HG03175 (cell line): Measurements from ENCODE around the gene METTL2A.
"Not testable (repeated sequence)": the region's sequence is repeated elsewhere in the genome, so short reads cannot be mapped to it uniquely, and the experiment has no call there.

Source experiments
- ATAC-seq: cut with Tn5 transposase; IDR thresholded peaks from one replicate; pipeline ENCODE4 v1.9.1; 2021; ENCODE audit warnings: mild to moderate bottlenecking, moderate library complexity; ENCODE audit not compliant: unreplicated experiment

The METTL2A gene

GRCh38 chr17:62423647-62424461 is at the start of gene METTL2A:
METTL2A (plus strand) TSS chr17:62423897; CDS start chr17:62423903, 6 bp downstream.
- peak; percentile 95 for ATAC-seq

DNA sequence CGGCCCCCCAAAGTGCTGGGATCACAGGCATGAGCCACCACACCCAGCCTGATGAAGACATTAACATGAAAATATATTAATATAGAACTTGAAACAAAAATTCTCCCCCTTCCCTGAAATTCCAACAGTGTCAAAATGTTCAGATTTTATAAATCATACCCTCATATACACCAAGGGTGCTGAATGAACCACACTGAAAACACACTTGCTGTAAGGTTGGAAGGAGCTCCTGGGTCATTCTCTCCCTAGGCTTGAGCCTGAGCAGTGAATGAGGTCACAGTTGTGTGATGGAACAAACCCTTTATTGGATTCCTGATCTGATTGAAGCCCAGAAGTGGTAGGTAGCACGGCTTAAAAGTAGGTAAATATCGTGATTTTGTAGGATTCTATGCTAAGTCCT is 43.4 kb upstream of the METTL2A start, which contains the start of gene EFCAB3:
EFCAB3 (plus strand) TSS at position 301 of the 400 bp plus-strand sequence. CDS start 2,427 bp downstream, outside the sequence.
- ATAC-seq = no peak

DNA sequence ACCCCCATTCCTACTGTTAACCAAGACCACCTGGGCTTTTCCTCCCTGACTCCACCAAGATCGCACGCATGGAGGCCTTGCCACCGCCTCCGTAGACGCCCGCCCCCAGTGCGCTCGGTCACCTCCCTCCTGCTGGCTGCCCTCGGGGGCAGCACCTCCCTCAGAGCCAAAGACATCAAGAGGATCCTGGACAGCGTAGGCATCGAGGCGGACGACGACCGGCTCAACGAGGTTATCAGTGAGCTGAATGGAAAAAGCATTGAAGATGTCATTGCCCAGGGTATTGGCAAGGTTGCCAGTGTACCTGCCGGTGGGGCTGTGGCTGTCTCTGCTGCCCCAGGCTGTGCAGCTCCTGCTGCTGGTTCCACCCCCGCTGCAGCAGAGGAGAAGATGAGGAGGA is 42.1 kb upstream of the METTL2A start:
- no peak for ATAC-seq

DNA sequence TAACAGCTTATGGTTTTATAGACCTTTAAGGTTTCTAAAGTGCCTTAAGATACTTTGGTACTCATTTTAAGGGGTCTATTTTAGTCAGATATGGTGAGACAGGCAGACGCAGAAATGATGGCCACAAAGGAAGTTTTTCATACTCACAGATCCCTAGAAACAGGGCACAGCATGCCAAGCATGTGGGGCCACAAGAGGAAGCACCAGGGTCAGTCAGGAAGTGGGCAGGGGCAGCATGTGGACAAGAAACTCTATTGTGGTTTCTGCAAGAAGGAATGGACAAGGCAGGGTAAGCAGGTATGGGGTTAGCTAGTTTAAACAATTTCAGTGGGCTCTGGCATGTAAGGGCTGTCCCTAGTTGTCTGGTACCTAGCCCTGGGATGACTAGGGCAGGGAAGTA is 34.8 kb upstream of the METTL2A start:
- no peak for ATAC-seq

GRCh38 chr17:62392908-62393307 is 30.8 kb upstream of the METTL2A start:
- ATAC-seq = no peak

- no peak for ATAC-seq
Measured at GRCh38 chr17:62398891-62399290, 24.8 kb upstream of the METTL2A start.

DNA sequence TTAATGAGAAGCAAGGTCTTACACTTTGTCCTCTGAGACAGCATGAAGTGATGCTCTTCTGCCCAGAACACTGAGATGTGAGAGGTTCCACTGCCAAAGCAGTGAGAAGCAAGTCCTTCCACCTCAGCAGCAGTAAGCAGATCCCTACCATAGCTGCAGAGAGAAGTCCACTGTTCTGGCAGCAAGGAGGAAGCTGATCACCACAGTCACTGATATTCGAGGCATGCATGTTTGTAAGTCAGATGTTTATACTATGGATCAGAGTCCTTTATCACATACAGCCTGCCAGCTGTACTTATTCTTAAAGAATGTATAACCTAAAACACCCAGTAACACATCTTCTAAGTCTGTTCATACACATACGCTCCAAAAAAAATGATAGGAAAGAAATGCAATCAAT is 18.2 kb upstream of the METTL2A start:
- no peak for ATAC-seq

DNA sequence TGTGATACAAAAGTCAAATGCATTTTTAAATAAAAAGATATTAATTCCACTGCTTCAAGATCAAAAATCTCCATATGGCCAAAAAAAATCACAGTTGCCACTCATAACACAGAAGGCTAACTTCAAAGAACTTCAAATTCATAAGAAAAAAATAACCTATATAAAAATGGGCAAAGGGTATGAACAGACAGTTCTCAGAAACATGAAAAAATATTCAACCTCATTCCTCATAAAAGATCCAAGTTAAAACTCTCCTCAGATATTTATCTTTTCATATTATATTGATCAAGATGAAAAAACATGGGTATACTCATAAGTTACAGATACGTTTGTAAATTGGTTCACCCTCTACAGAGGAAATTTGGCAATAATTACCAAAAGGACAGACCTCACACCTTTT is 10.6 kb upstream of the METTL2A start:
- ATAC-seq = not testable (repeated sequence)

- not testable (repeated sequence) for ATAC-seq
Measured at GRCh38 chr17:62426214-62426613, 2.5 kb downstream of the METTL2A start.

DNA sequence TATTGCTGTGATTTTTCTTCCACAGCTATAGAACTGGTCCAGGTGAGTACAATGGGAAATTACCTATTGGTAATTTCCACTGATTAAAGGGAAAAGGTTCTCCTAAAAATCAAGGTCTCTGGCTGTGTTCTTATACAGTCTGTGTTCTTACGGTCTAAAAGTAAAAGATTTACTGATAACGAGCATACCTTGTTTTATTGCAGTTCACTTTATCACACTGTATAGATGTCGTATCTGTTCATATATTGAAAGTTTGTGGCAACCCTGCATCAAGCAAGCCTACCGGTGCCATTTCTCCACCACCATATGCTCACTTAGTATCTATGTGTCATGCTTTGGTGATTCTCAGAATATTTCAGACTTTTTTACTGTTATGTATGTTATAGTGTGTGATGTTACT is 11.6 kb downstream of the METTL2A start:
- not testable (repeated sequence) for ATAC-seq

DNA sequence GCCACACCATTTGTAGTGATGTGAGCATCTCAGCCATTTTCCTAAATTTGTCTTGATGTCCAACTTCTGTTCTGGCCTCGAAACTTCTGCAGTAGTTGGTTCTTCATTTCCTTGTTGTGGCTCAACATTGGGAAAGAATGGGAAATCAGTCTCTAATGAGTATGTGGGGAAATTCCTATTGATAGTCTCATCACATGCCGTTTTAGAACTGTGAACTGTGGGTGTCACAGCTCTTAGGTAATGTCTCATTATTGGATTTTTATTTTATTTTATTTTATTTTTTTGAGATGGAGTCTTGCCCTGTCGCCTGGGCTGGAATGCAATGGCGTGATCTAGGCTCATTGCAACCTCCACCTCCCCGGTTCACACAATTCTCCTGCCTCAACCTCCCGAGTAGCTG is 17.5 kb downstream of the METTL2A start:
- not testable (repeated sequence) for ATAC-seq

- no peak for ATAC-seq
Measured at GRCh38 chr17:62444063-62444462, 20.4 kb downstream of the METTL2A start.

DNA sequence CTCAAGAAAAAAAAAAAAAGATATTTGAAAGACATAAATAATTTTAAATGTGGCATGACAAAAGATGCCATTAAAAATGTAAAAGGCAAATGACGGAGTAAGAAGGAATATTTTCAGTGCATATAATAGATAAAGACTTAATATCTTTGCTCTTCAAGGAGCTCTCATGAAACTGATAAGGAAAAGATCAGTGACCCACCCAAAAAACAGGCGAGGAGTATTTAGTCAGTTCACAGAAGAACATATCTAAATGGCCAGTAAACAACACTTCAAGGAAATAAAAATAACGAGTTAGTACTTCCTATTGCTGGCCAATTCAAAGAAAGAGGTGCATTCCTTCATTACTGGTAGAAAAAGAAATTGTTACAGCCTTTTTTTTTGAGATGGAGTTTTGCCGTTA is 22.1 kb downstream of the METTL2A start:
- ATAC-seq = not testable (repeated sequence)

GRCh38 chr17:62452195-62452594 is 28.5 kb downstream of the METTL2A start:
- ATAC-seq = peak; percentile 30

- not testable (repeated sequence) for ATAC-seq
Measured at GRCh38 chr17:62453041-62453440, 29.3 kb downstream of the METTL2A start.

GRCh38 chr17:62453656-62454055 is 30.0 kb downstream of the METTL2A start:
- ATAC-seq = not testable (repeated sequence)

GRCh38 chr17:62454111-62454510 is 30.4 kb downstream of the METTL2A start:
- ATAC-seq = peak; percentile 41

- no peak for ATAC-seq
Measured at GRCh38 chr17:62456016-62456415, 32.3 kb downstream of the METTL2A start.

GRCh38 chr17:62458483-62458882 is 34.8 kb downstream of the METTL2A start:
- ATAC-seq = peak; percentile 32

- ATAC-seq = not testable (repeated sequence)
Measured at GRCh38 chr17:62464422-62464821, 40.7 kb downstream of the METTL2A start.

DNA sequence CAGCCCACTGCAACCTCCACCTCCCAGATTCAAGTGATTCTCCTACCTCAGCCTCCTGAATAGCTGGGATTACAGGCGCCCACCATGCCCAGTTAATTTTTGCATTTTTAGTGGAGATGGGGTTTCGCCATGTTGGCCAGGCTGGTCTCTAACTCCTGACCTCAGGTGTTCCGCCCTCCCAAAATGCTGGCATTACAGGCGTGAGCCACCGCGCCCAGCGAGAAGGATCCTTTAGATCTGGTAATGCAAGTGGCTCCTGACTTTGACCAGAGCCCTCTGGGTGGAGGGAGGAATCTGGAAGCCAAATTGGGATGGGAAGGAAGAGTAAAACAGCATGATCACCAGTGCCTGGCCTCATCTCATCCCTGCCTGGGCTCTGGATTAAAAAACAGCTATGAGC is 41.6 kb downstream of the METTL2A start:
- ATAC-seq = not testable (repeated sequence)

DNA sequence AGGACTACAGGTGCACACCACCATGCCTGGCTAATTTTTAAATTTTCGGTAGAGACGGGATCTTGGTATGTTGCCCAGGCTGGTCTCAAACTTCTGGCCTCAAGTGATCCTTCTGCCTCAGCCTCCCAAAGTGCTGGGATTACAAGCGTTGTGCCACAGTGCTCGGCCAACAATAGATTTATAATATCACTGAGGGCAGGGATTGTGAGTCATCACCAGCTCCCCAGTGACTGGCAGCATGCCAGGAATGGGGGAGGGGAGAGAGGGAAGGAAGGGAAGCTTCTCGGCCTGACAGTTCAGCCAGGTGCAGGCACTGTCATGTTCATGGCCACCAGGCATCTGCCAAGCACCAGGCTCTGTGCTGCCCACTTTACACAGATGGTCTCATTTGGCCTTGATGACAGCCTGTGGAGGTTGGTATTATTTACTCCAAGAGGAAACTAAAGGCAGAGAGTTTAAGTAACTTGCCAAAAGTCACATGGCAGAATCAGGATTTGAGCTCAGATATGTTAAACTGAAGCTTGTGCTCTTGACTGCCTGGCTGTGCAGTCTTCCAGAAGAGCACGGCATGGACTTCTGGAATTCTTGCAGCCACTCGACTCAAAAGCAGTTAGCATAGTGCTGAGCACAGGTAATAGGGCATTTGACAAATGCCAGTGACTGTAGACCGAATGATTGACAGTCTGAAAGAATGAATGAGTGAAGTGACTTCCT is 47.1 kb downstream of the METTL2A start:
- ATAC-seq = not testable (repeated sequence)
